Cardiac muscle cell (in vitro differentiated cells and primary cell): ENCODE measurements around the gene RRAS2. TPM values are rescaled to one million over a fixed set of nuclear protein-coding genes. Genes with fewer than 3 reads are reported as not detected.

Experiments
- DNase-seq, 2 donors: peaks; one replicate each; pipeline versions ENCODE4 v3.0.0 to v3.0.0-alpha.2; 2010 to 2017; ENCODE audit warnings: low read depth in 1 of 2, low spot score in 1 of 2
- H3K27ac ChIP-seq: fragments of 200-600 bp; sonication (generic); 2 replicates; pipeline ENCODE4 v1.5.1; 2016
- H3K27me3 ChIP-seq: fragments of 200-600 bp; sonication (generic); 2 replicates; pipeline ENCODE4 v1.6.0; 2016; ENCODE audit warnings: control low read depth
- H3K36me3 ChIP-seq: fragments of 200-600 bp; sonication (generic); 2 replicates; pipeline ENCODE4 v1.5.1; 2016; ENCODE audit warnings: control low read depth
- H3K4me1 ChIP-seq: fragments of 200-600 bp; sonication (generic); 2 replicates; pipeline ENCODE4 v1.8.1; 2017; ENCODE audit warnings: low read depth, mild to moderate bottlenecking, mixed run types
- H3K4me3 ChIP-seq: fragments of 200-600 bp; sonication (generic); 2 replicates; pipeline ENCODE4 v1.5.1; 2016; ENCODE audit warnings: mild to moderate bottlenecking
- H3K9me3 ChIP-seq: fragments of 200-600 bp; sonication (generic); 2 replicates; pipeline ENCODE4 v1.5.1; 2017; ENCODE audit warnings: low read depth, mild to moderate bottlenecking, control low read depth
- CTCF ChIP-seq: IDR thresholded peaks from 2 replicates; pipeline ENCODE4 v1.5.1; 2012; ENCODE audit warnings: low read depth, mild to moderate bottlenecking, low read length
- polyA plus RNA-seq: library from polyadenylated mRNA; unstranded; fragments of >200 nt; fragmentation: Nextera tagmentation; extraction: Ambion mirVana; gene quantifications from 2 replicates; pipeline ENCODE4 v1.2.1, GENCODE V29; 2016
- total RNA-seq: library from RNA; depleted of rRNA; stranded (reverse); fragments of >200 nt; gene quantifications from 2 replicates; pipeline ENCODE4 v1.2.3, GENCODE V29; 2016

The RRAS2 gene
- total and polyA plus RNA-seq, 2 experiments from 2014 or later = 72.3 to 74.4 TPM

- Histone ChIP-seq H3K4me1 (peaks cover 7% of the 10 kb centered on the region), H3K9me3 (no peaks in the 10 kb centered on the region), H3K4me3 (no peak overlapping the region), H3K27ac (no peak overlapping the region), H3K27me3 (no peaks in the 10 kb centered on the region), H3K36me3 (no peaks in the 10 kb centered on the region)
- DNase-seq = peak in 1 of 2 donors; percentile 71
- TF ChIP-seq CTCF = no peak
Observed at GRCh38 chr11:14342906-14343305, 16.1 kb downstream of the RRAS2 start.

GRCh38 chr11:14341968-14342367 is 17.0 kb downstream of the RRAS2 start:
- TF ChIP-seq CTCF = no peak
- Histone ChIP-seq H3K27ac (no peak overlapping the region), H3K4me1 (peaks cover 7% of the 10 kb centered on the region), H3K27me3 (no peaks in the 10 kb centered on the region), H3K4me3 (no peak overlapping the region), H3K9me3 (no peaks in the 10 kb centered on the region), H3K36me3 (no peaks in the 10 kb centered on the region)
- DNase-seq = no peak

GRCh38 chr11:14340721-14341120 is 18.3 kb downstream of the RRAS2 start:
- H3K4me1 ChIP-seq = peaks cover 2% of the 10 kb centered on the region
- no peak for DNase-seq
- no peak overlapping the region for H3K4me3 ChIP-seq
- no peaks in the 10 kb centered on the region for H3K9me3 ChIP-seq
- H3K27ac ChIP-seq = no peak overlapping the region
- no peaks in the 10 kb centered on the region for H3K36me3 ChIP-seq
- no peak for TF ChIP-seq CTCF
- no peaks in the 10 kb centered on the region for H3K27me3 ChIP-seq

- Histone ChIP-seq H3K27ac (no peak overlapping the region), H3K4me3 (no peak overlapping the region), H3K27me3 (no peaks in the 10 kb centered on the region), H3K9me3 (no peaks in the 10 kb centered on the region), H3K36me3 (no peaks in the 10 kb centered on the region), H3K4me1 (no peaks in the 10 kb centered on the region)
- DNase-seq = no peak
- TF ChIP-seq CTCF = no peak
Observed at GRCh38 chr11:14339356-14339755, 19.6 kb downstream of the RRAS2 start.

- Histone ChIP-seq H3K4me1 (no peaks in the 10 kb centered on the region), H3K9me3 (no peaks in the 10 kb centered on the region), H3K27ac (no peak overlapping the region), H3K36me3 (no peaks in the 10 kb centered on the region), H3K4me3 (no peak overlapping the region), H3K27me3 (no peaks in the 10 kb centered on the region)
- TF ChIP-seq CTCF = no peak
- DNase-seq = peak in 1 of 2 donors; percentile 71
Observed at GRCh38 chr11:14336507-14337503, 22.2 kb downstream of the RRAS2 start.
